ENCODE data around the gene GPR183.

The GPR183 gene

GRCh38 chr13:99307247-99307646 is at the start of gene GPR183:
Gene GPR183 (minus strand): TSS chr13:99307399. CDS start chr13:99296145, 11,254 bp downstream.
- DNase-seq, result no peak

- no peak for DNase-seq
These were observed 49.3 kb upstream of the GPR183 start for GRCh38 chr13:99356262-99357091.

DNA sequence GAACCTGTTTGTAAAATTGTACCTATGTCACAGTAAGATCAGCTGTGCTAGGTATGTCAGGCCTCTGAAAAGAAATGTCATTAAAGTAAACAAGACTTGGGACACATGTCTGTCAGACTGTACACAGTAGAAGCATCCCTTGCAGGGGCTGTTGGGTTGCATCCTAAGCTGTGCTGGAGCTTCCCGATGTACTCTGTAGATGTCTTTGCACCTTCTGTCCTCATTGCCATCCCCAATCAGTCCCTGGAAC is 48.7 kb upstream of the GPR183 start:
- DNase-seq, result no peak

GRCh38 chr13:99355267-99356011 is 48.2 kb upstream of the GPR183 start:
- DNase-seq, result no peak

DNA sequence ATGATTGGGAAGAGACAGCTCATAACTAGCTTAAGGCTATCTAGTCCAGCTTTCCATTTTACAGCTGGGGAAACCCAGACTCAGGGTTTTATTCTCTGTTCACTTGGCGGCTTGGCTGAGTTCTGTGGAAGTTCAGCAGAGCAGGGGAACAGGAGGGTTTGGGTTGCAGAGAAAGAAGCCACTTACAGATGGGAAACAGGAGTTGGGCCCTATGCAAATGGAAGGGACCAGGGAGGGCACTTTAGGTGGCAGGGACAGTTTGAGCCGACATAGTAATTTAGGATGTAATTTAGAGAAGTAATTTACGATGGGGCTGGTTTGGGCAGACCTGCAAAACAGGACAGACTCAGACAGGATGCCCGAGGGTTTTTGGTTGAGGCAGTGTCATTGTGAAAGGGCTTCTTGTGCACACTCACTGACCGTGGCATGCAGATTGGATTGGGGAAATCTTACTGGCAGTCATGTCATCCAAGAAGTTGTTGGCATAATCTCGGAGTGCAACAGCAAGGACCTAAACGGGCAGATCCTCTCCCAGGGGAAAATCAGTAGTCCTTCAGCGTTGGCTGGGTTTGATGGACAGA is 47.3 kb upstream of the GPR183 start:
- DNase-seq, result no peak

DNA sequence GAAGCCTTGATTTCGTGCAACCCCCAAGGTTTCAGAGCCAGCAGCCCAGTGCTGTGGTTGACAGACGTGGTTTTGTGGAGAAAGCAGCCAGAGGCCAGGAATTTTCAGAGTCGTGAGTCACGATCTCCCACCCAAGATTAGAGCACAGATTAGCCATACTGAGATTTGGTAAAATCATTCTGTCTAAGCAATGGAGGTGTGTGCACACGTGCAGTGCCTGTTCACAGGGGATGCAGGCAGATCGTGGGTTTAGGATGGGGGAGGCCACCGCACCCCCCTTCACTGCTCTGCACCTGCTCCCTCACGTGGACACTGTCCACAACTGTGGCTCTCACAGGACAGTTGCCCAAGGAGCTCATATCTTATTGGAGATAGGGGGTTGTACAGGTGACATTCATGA is 46.6 kb upstream of the GPR183 start:
- DNase-seq, result no peak

DNA sequence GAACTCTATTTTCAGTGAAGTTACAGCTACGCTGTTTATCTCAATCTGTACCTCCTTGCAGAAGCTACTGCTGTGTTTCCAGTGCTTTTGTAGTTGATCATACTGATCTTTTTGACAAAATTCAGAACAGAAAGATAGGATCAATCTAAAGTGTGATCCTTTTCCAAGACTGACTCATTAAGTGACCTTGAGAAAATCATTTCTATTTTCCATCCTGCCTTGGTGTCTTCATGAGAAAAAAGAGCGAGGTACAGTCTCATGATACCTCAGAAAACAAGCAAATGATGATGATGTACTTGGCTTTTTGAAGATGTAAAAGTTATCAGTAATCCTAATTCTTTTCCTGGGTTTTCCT is 46.0 kb upstream of the GPR183 start:
- DNase-seq, result no peak

DNA sequence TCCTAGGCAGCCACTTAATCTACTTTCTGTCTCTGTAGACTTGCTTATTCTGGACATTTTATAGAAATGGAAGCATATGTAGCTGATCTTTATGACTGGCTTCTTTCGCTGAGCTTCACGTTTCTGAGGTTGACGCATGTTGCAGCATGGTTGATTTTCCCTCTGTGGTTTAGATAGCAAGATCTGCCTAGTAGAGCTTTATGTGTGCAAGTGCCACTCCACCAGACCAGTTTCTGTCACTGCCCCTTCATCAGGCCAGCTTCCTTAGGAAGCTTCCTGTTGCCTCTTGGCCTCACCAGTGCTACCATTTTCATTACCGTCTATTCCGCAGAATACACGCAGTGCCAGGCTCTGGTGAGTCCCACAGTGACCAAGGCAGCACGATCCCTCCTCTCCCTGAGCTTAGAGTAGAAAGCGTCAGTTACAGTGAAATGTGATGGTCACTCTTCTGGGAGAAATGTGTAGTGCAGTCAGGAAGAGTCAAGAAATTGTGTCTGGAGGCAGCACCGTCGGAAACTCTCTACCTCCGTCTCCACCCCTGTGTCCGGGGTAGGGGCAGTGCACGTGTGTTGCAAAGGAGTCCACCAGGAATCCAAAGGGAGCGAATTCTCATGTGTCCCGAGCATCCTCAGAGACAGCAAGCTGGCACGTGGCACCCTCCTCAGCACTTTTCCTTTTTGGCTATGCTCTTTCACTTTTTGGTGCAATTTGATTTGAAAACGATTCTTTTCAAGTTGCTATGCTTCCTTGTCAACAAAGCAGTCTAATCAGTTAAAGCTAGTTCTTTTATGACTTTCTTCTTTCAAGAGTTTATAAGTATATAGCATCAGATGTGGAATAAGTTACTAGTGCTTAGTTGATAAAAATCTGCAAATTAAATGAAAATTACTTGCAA is 45.4 kb upstream of the GPR183 start:
- no peak for DNase-seq

- DNase-seq, result no peak
These were observed 44.6 kb upstream of the GPR183 start for GRCh38 chr13:99351772-99352171.

DNA sequence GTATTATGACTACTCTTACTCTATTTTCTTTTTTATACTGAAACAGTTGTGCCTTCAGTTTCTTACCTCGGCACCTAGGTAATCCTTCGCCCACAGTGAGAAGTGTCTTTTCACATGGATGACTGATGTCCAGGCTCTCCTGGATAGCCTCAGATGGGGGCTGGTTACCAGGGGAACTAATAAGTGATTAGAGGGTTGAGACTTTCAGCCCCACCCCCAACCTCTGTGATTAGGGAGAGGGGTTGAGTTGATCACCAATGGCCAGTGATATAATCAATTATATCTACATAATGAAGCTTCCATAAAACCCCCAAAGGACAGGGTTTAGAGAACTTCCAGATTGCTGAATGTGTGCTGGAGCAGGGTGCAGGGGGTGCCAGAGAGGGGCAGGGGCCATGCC is 43.0 kb upstream of the GPR183 start:
- DNase-seq, result no peak

DNA sequence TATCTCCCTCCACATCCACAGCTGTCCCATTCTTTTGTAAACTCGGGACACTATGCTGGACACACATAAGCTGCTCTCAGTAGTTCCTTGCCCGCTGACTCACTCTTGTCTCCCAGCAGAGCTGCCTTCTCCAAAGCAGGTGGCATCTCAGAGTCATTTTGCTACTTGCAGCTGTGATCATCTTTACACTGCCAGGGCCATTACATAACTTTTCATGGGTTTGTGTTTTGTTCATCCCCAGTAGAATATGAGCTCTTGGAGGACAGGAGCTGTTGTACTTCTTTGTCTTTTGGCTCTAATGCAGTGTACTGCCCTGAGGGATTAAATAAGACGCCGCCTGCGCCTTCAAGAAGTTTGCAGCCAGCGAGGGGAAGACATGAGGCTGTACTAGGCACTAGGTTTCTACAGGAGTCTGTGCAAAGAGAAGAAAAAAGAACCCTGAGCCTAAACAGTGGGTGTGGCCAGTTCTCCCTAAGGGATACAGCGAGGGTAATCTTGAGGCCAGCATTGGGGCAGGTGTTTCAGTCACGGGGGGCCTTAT is 40.8 kb upstream of the GPR183 start:
- no peak for DNase-seq

DNA sequence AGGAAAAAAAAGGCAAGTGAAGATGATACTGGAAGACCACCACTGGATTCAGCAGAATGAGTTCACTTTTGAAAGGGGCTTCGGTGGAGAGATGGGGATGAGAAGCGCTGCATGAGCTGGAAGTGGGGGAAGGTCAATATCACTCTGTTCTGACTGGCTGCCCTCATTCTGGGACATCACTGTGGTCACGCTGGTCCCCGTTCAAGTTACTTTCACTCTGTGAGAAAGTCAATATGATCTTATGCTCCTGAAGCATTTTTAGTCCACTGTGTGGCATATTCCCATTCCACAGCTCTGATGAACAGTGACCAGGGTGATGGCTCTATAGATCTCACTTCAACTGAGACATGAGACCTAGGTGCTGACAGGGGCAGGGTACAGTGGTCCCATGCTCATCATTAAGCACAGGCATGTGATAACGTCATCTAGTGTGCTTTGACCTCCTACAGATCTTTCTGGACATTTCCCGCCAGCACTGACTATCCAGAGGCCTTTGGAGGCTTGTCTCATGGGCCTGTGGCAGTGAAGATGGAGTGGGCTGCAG is 40.2 kb upstream of the GPR183 start:
- no peak for DNase-seq

- no peak for DNase-seq
These were observed 39.3 kb upstream of the GPR183 start for GRCh38 chr13:99346335-99347042.

DNA sequence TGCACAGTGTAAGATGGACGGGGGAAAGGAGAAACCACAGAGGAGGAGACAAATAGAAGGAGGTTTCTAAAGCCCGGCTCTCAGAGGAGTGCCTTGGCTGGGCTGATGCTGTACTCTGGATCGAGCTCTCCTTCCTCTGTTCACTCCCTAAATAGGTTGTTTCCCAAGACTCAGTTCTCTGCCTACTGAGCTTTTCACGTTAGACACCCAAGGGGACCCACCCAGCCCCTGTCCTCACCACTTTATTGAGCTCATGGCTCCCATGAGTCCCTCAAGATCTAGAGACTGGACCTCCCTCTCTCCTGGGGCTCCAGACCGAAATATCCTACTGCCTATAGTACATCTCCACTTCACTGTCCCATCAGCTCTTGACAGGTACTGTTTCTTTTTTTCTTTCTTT is 38.1 kb upstream of the GPR183 start:
- no peak for DNase-seq

GRCh38 chr13:99344610-99345208 is 37.5 kb upstream of the GPR183 start:
- no peak for DNase-seq

DNA sequence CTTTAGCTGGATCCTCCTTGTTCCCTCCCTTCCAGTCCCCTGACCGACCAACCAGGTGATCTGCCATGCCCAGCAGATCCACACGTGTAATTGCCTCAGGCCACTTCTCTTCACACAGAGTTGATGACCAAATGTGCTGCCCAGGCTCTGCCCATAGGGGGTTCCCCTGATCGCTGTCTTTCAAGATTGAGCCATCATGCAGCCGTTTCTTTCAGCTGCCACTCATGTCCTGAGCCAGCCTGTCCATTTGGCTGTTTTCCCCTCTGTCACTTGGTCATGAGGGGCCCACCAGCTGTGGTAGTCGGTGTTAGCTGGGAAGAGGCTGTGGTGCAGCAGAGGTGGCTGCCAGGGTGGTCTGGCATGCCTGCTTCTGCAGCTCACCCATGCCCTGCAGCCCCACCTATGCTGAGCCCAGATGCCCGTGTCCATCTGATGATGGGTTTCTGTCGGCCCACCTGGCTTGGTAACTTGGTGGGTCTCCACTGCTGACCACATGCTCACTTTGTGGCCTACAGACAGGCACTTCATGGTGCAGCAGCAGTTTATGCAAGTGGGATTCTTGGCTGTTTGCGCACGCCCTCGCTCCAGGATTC is 35.6 kb upstream of the GPR183 start:
- DNase-seq, result no peak

DNA sequence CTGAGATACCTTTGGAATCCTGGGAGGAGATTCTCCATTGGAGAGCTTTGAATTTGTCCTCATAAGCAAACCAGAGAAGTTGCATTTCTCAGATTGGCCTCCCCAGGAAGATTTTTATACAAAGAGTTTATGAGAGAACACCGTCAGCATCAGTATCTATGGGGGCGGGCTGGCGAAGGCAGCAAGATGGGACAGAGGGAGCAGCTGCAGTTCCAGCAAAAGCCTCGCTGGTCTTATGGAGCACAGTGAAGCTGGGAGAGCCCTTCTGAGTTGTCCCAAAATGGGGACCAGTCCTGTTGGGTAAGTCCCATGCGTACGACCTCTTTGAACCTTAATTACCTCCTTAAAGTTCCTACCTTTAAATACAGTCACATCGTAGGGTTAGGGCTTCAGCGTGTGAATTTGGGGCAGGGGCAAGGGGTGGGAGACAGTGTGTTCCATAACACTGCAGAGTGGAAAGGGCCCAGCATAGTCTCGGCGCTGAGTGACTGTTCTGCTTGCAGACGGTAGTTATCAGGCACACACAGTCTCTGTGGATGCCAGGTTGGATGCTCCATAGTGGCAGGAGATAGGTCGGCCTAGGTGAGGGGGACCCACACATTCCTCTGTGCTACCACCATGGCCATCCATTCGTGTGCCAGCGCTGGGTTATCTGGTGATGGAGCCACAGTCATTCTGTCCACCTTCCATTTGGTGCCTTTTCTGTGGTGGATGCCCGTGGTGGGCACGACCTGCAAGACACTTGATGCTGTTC is 34.9 kb upstream of the GPR183 start:
- no peak for DNase-seq

DNA sequence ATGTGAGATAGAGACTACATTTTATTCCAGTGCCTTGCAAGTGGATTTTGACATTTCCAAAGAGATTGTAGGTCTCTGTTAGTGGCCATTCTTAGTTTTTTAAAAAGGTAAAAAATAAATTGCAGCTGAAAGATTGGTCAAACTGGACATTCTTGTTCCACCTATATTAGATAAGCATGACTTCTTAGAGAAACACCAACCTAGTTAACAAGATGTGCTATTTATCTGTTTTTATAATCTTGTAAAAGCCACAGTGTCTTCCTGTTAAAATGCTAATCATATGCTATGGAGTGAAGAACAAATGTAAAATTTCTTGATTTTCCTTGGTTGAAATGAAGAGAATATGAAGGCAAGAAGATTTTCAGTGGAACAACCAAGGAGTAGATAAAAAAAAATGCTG is 33.4 kb upstream of the GPR183 start:
- DNase-seq, result no peak

- DNase-seq, result no peak
These were observed 32.7 kb upstream of the GPR183 start for GRCh38 chr13:99339736-99340397.

GRCh38 chr13:99339230-99339721 is 32.1 kb upstream of the GPR183 start:
- DNase-seq, result no peak

Data from left hindlimb (tissue), 1 donor.